Measurements from ENCODE around the gene ZNF627.
"Not testable (repeated sequence)": the region's sequence is repeated elsewhere in the genome, so short reads cannot be mapped to it uniquely, and the experiment has no call there.

The ZNF627 gene

DNA sequence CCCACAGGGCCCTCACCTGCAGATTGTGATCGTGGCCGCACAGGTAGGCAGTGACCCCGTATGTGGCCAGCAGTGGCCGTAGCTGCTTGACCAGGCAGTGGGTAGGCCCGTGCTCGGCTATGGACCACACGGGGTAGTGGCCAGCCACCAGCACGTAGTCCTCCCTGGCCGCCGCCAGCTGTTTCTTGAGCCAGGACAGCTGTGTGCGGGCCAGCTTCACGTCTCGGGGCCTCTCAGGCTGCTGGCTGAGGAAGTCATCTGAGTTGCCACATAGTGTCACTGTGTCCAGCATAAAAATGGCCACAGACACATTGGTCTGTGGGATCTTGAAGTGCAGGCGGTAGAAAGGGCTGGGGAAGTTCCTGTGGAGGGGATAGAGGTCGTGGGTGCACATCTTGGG lies 21.1 kb upstream of the ZNF627 start:
- no peak for FAIRE-seq

DNA sequence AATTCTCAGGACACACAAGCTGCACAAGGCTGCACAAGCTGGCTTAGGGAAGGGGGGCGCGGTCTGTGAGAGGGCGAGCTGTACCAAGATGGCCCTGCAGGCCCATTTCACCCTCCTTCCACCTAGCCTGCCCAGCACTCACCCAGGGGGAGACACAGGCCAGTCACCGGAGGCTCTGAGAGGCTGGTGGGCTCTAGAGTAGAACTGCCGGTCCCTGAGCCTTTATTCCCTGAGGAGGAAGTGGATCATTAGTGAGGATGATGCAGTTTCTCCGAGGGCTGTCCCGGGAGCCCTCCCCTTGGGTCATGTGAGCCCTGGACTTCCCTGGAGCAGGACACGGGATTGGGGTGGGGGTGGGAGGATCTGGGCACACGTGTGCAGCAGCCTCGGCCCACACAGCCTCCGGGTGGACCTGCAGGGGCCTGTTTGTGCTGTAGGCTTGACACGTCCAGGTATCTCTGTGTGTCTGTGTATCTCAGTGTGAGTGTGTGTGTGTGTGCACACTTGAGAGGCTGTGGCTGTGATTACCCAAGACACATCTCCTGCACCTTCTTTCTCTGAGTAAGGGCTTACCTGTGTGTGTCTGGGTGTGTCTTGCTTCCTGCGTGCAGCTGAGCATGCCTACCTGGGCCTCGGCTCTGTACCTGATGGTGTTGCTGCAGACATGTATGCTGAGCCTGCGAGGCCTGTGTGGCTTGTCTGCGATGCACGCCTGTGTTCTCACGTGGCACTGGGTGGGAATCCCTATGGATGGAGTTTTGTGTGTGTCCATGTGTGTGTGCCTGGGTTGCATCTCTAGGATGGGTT lies 19.6 kb upstream of the ZNF627 start, which contains the start of gene ACP5:
TSS of gene ACP5 (minus strand) at position 195 of the 807 bp plus-strand sequence. CDS start 328 bp downstream, outside the sequence.
- FAIRE-seq = no peak

DNA sequence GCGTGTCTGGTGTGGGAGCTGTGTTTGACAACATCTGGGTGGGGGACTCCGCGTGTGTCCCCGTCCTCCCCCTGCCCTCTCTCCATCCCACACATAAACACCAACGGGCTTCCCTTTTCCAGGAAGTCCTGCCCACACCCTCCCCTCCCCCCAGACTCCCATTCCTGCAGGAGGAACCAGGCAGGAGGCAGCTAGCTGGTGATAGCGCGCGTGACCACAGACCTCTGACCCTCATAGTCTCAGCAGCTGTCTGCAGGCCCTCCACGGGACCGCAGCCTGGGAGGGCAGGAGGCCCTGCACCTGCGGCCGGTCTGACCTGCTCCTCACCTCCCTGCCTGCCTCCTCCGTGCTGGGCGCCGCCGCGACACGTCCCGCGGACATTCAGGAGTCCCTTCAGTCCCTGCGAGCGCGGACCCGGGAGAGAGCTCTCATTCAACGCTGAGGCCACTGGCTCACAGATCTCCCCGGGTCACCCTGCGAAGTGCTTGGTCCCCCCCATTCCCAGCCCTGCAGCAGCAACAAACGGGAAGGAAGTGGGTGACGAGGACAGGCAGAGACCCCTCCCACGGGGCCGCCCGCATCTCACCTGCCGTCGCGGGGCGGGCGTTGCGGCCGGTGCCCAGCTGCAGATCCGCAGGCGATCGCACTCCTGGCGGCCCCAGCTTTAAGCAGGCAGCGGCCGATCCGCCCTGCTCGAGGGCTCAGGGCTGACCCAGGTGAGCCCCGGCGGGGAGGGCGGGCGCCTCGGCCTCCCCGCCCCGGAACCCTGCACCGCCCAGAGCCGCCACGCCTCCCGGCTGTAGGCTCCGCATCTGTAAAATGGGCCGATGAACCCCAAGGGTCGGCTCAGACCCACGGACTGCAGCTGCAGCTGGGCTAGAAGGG lies 18.8 kb upstream of the ZNF627 start:
- FAIRE-seq = no peak

DNA sequence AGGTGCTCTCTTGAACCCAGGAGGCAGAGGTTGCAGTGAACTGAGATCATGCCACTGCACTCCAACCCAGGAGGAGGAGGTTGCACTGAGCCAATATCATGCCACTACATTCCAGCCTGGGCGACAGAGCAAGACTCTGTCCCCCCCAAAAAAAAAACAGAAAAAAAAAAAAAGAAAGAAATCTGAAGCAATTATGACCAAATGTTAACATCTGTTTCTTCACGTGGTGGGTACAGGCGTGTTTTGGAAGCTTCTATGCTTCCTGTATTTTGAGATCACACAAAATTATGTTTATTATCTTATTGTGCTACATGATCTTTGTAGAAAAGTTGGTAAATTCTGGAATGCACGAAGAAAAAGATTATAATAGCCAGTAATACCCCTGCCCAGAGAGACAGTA lies 17.2 kb upstream of the ZNF627 start:
- no peak for FAIRE-seq

DNA sequence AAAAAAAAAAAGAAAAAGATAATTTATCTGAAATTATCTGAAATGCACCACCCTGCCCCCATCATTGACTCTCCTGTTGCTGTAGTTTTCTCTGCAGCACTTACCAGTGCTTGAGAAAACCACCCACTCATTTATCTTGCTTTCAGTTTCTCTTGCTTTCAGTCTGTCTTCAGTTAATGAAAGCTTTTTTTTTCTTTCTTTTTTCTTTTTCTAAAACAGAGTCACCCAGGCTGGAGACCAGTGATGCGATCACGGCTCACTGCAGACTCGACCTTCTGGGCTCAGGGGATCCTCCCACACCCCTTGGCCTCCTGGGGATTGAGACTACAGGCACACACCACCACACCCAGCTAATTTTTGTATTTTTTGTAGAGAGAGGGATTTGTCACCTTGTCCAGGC lies 15.5 kb upstream of the ZNF627 start:
- no peak for FAIRE-seq

DNA sequence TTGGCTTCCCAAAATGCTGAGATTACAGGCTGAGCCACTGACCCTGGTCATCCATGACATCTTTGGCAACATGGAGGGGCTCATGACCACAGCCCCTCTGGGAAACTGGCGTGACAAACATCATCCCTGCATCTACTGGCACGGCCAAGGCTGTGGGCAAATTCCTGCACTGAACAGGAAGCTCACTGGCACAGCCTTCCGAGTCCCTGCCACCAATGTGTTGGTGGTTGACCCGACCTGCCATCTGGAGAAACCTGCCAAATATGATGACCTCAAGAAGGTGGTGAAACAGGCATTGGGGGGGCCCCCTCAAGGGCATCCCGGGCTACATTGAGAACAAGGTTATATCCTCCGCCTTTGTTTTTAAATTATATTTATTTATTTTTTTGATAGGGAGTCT lies 11.0 kb upstream of the ZNF627 start:
- no peak for FAIRE-seq

DNA sequence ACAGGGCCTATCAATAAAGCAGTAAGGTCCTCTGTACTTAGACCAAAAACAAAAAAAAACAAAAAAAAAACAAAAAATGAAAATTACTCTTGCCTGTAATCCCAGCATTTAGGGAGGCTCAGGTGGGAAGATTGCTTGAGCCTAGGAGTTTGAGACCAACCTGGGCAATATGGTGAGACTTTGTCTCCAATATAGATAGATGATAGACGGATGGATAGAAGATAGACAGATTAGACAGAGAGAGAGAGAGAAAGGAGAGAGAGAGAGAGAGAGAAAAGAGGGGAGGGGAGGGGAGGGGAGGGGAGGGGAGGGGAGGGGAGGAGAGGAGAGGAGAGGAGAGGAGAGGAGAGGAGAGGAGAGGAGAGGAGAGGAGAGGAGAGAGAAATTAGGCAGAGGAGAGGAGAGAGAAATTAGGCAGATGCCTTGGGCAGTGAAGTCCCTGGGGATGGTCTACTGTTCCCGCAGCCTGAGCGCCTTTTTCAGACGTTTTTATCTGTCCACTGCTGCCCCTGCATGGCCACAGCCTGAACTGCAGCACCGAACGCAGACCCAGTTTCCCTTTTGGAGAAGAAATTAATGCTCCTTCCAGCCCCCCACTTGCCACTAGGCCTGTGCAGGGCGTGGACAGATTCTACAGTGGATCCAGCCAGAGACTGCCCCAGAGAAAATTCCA lies 9.8 kb upstream of the ZNF627 start:
- FAIRE-seq = no peak

DNA sequence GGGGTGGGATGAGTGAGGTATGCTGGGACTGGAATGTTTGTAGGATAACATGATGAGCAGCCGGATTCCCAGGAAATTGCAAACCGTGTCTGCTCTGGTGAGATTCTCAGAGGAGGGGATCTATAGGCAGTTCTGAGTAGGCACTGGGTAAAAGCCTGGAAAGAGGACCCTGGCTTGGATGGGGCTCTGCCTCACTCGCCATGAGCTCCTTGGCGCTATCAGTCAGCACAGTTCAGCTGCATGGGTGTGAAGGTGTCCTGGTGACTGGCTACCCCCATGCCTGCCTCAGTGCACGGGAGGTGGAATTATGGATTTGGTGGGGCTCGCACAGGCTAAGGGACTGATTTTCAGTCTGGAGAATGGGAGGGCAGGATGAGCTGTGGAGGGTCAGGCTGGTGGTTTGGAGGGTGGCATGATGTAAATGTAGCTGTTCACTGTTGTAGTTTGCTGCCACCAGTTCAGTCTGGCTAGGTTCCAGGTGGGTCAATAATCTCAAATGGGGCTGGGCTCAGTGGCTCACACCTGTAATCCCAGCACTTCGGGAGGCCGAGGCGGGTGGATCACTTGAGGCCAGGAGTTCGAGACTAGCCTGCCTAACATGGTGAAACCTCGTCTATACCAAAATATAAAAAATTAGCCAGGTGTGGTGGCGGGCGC lies 9.2 kb upstream of the ZNF627 start:
- FAIRE-seq = no peak

DNA sequence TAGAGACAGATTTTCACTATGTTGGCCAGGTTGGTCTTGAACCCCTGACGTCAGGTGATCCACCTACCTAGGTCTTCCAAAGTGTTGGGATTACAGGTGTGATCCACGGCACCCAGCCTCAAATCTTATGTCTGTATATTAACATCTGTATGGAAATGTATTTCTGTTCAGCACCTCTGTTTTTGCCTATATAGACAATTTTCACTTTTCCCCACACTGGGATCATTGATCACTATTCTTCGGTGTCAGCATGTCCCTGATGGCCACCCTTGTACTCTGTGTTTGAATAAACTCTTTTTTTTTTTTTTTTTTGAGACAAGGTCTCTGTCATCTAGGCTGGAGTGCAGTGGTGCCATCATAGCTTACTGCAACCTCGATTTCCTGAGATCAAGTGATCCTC lies 3.2 kb upstream of the ZNF627 start:
- no peak for FAIRE-seq

DNA sequence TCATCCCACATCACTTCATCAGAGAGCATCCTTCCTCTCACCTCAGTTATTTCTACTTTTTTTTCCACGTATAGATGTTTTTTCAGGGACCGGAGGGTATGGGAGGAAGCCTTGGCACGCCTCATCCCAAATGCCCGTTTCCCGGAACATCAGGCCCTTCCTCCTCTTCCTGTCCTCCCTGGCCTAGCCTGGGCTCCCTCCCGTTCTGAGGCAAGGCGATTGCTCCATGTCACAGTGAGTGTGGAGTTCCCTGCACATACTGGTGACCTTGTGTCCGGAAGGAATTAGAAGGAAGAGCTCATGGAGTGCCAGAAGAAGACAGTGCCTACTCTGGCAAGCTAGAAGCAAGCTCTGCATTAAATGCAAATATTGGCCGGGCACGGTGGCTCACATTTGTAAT lies 1.1 kb upstream of the ZNF627 start:
- FAIRE-seq = no peak

DNA sequence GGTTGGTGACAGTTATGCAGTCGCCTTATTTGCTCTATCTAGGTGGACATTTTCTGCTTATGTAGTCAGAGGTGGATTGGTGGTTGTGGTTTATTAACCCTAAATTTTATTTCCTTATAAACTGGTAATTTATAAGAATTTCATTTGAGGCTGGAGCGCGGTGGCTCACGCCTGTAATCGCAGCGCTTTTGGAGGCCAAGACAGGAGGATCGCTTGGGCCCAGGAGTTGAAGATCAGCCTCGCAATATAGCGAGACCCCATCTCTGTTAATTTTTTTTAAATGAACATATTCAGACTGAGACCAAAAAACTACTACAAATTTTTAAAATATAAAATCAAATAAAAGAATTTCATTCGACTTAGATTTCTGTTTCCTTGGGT lies 810 bp downstream of the ZNF627 start:
- FAIRE-seq = no peak

DNA sequence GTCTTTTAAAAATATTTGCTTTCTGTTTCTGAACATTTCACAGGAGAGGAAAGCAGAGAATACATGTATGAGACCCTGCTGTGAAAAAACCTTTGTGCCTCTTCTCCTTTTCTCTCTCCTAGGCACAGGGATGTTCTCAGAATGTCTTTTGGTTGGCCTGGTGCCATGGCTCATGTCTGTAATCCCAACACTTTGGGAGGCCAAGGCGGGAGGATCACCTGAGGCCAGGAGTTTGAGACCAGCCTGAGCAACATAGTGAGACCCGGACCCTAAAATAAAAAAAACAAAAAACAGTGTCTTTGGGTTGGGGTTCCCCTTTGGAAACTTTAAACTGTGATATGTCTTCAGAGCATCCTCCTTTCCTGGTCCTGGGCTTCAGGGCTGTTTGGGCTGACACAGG lies 1.5 kb downstream of the ZNF627 start:
- FAIRE-seq = no peak

DNA sequence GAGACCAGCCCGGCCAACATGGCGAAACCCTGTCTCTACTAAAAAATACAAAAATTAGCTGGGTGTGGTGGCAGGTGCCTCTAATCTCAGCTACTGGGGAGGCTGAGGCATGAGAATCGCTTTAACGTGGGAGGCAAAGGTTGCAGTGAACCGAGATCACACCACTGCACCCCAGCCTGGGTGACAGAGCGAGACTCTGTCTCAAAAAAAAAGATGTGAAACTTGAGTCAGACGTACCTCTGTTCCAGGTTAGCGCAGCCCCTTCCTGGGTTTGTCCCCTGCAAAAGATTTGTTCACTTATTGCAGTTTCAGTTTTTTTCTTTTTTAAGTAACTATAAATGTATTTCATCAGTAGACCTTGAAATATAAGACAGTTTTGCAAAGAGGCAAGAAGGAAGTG lies 2.4 kb downstream of the ZNF627 start:
- FAIRE-seq = not testable (repeated sequence)

DNA sequence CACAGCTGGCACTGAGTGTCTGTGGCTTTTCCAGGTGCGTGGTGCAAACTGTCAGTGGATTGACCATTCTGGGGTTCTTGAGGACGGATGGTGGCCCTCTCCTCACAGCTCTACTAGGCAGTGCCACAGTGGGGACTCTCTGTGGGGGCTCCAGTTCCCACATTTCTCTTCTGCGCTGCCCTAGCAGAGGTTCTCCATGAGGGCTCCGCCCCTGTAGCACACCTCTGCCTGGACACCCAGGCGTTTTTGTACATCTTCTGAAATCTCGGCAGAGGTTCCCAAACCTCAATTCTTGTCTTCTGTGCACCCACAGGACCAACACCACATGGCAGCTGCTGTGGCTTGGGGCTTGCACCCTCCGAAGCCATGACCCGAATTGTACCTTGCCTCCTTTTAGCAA lies 9.2 kb downstream of the ZNF627 start:
- no peak for FAIRE-seq

DNA sequence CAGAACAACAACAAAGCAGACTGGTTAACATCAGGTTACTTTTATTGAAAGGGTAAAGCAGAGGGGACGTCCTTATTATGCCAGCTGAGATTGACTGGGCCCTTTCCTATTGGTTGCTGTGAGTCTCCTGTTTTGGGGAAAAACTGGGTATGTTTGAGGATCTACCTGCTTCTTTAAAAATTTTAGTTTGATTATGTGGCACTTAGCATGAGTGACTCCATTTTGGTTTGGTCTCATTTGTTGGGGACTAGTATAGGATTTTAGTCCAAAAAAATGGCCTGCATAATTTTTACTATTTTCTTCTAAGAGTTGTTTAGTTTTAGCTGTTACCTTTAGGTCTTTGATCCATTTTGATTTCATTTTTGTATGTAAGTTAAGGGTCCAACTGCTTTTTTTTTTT lies 14.4 kb downstream of the ZNF627 start:
- no peak for FAIRE-seq

DNA sequence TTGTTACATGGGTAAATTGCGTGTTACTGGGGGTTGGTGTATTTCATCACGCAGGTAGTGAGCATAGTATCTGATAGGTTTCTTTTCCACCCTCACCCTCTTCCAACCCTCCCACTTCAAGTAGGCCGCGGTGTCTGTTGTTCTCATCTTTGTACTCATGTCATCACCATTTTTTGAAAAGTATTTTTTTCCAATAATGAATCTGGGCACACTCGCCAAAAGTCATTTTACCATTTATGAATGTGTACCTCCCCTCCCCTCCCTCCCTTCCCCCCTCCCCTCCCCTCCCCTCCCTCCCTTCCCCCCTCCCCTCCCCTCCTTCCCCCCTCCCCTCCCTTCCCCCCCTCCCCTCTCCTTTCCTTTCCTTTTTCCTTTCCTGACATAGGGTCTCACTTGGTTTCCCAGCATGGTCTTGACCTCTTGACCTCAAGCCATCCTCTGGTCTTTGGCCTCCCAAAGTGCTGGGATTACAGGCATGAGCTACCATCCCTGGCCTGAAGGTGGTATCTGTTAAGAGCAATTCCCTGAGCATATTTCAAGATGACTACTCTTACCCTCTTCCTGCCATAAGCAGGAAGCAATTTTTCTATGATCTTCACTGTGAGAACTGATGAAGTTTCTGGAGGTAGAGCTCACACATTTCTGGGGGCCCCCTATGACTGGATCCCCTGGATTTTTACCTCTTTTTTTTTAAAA lies 15.7 kb downstream of the ZNF627 start:
- FAIRE-seq = no peak

DNA sequence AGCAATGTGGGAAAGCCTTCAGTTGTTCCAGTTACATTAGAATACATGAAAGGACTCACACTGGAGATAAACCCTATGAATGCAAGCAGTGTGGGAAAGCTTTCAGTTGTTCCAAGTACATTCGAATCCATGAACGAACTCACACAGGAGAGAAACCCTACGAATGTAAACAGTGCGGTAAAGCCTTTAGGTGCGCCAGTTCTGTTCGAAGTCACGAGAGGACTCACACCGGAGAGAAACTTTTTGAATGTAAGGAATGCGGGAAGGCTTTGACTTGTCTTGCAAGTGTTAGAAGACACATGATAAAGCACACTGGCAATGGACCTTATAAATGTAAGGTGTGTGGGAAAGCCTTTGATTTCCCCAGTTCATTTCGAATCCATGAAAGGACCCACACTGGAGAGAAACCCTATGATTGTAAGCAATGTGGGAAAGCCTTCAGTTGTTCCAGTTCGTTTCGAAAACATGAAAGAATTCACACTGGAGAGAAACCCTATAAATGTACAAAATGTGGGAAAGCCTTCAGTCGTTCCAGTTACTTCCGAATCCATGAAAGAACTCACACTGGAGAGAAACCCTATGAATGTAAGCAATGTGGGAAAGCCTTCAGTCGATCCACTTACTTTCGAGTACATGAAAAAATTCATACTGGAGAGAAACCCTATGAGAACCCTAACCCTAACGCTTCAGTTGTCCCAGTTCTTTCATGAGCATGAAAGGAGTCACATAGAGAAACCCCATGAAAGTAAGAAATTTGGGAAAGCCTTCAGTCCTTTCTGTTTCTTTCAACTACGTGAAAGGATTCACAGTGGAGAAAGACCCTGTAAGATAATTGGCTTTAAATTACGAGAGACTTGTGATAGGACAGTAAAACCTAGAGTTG lies 20.1 kb downstream of the ZNF627 start:
- FAIRE-seq = no peak

DNA sequence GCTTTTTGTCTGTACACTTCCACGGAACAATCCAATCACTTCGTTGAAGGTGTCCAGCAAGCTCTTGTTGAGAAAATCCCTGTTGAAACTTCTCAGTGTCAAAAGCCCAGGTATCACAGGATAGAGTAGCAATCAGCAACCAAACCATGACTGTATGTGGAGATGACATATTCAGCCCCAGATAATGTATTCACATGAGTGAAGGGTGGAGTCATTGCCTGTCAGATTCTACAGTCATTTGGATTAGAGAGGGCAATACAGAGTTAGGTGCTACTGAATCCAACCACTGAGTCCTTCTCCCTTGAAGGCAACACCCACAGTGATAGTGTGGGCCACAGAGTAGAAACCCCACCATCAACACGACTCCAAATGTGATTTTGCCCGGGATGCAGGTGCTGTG lies 23.3 kb downstream of the ZNF627 start:
- no peak for FAIRE-seq

DNA sequence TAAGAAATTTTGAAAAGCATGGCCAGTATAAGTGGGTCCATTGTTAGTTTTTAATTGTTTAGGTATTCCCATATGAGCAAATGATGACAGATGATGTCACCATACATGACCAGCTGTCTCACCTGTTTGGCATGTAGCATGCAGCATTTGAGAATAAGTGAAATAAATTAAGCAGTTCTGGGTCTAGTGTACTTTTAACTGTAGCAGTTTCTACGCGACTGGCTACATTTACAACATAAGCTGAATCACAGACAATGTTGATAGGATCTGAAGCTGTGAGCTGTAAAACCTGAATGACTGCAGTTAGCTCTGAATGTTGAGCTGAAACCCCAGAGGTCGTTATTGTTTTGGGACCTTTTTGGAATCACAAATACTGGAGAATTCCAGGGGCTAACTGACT lies 25.1 kb downstream of the ZNF627 start:
- not testable (repeated sequence) for FAIRE-seq

DNA sequence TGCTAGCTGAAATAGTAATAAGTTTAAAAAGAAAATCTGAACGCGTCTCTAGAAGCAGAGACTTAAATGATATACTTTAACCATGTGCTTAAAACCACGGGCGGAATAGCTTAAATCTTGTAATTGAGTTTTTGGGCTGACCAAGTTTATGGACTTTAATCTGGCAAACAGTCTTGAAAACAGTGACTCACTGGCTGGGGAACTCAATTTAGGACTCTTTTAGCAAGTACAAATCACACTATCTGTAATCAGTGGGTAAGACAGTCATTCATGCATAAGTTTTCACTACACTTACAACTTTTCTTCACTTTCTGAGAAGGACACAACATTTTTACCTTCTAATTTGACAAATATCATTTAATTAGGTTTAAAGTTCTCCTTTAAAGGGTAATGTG lies 26.8 kb downstream of the ZNF627 start:
- FAIRE-seq = no peak

DNA sequence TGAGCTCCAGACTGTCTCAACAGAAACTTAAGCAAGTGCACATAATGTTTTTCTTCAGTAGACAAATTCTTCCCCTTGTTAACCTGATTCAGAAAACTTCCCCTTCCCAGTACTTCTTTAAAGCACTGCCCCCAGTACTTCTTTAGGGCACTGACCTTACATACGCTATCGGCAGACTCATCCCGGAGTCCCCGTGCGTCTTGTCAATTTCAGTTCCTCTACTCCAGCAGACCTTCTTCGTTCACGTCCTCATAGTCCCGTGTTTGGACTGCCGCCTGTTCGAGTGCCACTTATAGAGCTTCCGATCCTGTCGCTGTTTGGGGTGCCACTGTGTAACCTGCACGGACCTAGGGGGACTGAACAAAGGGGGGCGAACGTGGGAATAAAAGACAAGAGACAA lies 29.0 kb downstream of the ZNF627 start:
- no peak for FAIRE-seq
